Upper lobe of left lung (tissue), 4 donors: ENCODE measurements around the gene COTL1.
"Not testable (repeated sequence)": the region's sequence is repeated elsewhere in the genome, so short reads cannot be mapped to it uniquely, and the experiment has no call there.

Source experiments
- CTCF ChIP-seq, 6 experiments: fragments of 450-650 bp in 4 of 6; fragments of 200-600 bp in 2 of 6; sonication (generic) in 2 of 6; IDR thresholded peaks; one replicate each; pipeline ENCODE4 v1.5.1; 2016 to 2019; ENCODE audit warnings: antibody characterized with exemption in 6 of 6
- EP300 ChIP-seq, 4 donors: sonication (generic); formaldehyde crosslinking; IDR thresholded peaks; one replicate each; pipeline ENCODE4 v1.5.1; 2017; ENCODE audit warnings: antibody characterized with exemption in 4 of 4, control low read depth in 2 of 4
- POLR2A ChIP-seq, 4 donors: fragments of 450-650 bp; IDR thresholded peaks; one replicate each; pipeline ENCODE4 v1.5.1; 2016 to 2017; ENCODE audit warnings: antibody characterized with exemption in 4 of 4, mild to moderate bottlenecking in 2 of 4
- POLR2AphosphoS5 ChIP-seq, 2 donors: sonication (generic); formaldehyde crosslinking; IDR thresholded peaks; one replicate each; pipeline ENCODE4 v1.5.1; 2017; ENCODE audit warnings: antibody characterized with exemption in 2 of 2

DNA sequence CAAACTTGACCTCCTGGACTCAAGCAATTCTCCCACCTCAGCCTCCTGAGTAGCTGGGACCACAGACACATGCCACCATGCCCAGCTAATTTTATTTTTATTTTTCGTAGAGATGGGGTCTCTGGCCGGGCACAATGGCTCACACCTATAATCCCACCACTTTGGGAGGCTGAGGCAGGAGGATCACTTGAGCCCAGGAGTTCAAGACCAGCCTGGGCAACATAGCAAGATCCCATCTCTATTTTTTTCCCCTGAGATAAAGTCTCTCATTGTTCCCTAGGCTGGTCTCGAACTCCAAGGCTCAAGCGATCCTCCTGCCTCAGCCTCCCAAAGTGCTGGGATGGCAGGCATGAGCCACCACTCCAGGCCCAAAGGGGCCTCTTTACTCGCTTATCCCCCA, 59.0 kb downstream of the COTL1 start:
- not testable (repeated sequence) for TF ChIP-seq POLR2A, CTCF, EP300, POLR2AphosphoS5 (IDR thresholded peaks at IDR 0.05)
